Heart left ventricle (tissue), 16 donors: Measurements from ENCODE around the gene CIDEC. TPM values are rescaled to one million over a fixed set of nuclear protein-coding genes. Genes with fewer than 3 reads are reported as not detected.
"Not testable (repeated sequence)": the region's sequence is repeated elsewhere in the genome, so short reads cannot be mapped to it uniquely, and the experiment has no call there.

Experiments
- ATAC-seq, 4 donors: fragments of 200-7000 bp; cut with Tn5 transposase; one replicate each; pipeline ENCODE4 v1.9.1; 2020 to 2022; ENCODE audit warnings: moderate library complexity in 4 of 4, mild to moderate bottlenecking in 3 of 4, moderate number of reproducible peaks in 1 of 4
- DNase-seq, 5 donors: peaks; one replicate each; pipeline ENCODE4 v3.0.0-alpha.2; 2020
- H3K27ac ChIP-seq, 12 donors: fragments of 200-600 bp; sonication (generic) in 4 of 12; one replicate each; pipeline versions ENCODE4 v1.5.0 to v1.8.0; 2016 to 2022; ENCODE audit warnings: mild to moderate bottlenecking in 2 of 12
- H3K27me3 ChIP-seq, 9 donors: fragments of 200-600 bp; sonication (generic) in 2 of 9; one replicate each; pipeline versions ENCODE4 v1.5.1 to v1.8.0; 2016 to 2022; ENCODE audit warnings: mild to moderate bottlenecking in 3 of 9
- H3K36me3 ChIP-seq, 9 donors: fragments of 200-600 bp; sonication (generic) in 2 of 9; one replicate each; pipeline versions ENCODE4 v1.5.0 to v1.8.0; 2018 to 2022; ENCODE audit warnings: mild to moderate bottlenecking in 2 of 9
- H3K4me1 ChIP-seq, 12 donors: fragments of 200-600 bp; sonication (generic) in 4 of 12; one replicate each; pipeline versions ENCODE4 v1.5.0 to v1.8.0; 2016 to 2022; ENCODE audit warnings: mild to moderate bottlenecking in 3 of 12
- H3K4me3 ChIP-seq, 12 donors: fragments of 200-600 bp; sonication (generic) in 4 of 12; one replicate each; pipeline versions ENCODE4 v1.5.0 to v1.8.0; 2017 to 2022; ENCODE audit warnings: mild to moderate bottlenecking in 9 of 12, moderate library complexity in 4 of 12
- H3K9me3 ChIP-seq, 12 donors: fragments of 200-600 bp; sonication (generic) in 4 of 12; one replicate each; pipeline versions ENCODE4 v1.5.0 to v1.8.0; 2016 to 2022; ENCODE audit warnings: mild to moderate bottlenecking in 1 of 12
- POLR2A ChIP-seq, 2 donors: fragments of 450-650 bp; IDR thresholded peaks; one replicate each; pipeline ENCODE4 v1.6.1; 2017; ENCODE audit warnings: antibody characterized with exemption in 2 of 2, mild to moderate bottlenecking in 2 of 2, moderate library complexity in 2 of 2
- WGBS, 4 donors: extraction: QIAGEN DNeasy Blood & Tissue Kit in 2 of 4; methylation state at CpG; one replicate each; pipeline versions ENCODE4 v1.1.5 to v1.1.7; 2013 to 2018; 5-methylcytosine and 5-hydroxymethylcytosine counted together
- intact Hi-C, 10 donors: fragments of 100-400 bp; cut with DNase I; formaldehyde crosslinking; loops; one replicate each; pipeline versions ENCODE4 v1.11.1 to v1.14.2; 2022
- polyA plus RNA-seq, 2 donors: library from polyadenylated mRNA; stranded (reverse); fragments of 200-250 nt; gene quantifications; one replicate each; pipeline ENCODE4 v1.2.3, GENCODE V29; 2013
- total RNA-seq, 9 donors: library from RNA; depleted of rRNA in 2 of 9; stranded (reverse); fragments of >200 nt in 2 of 9; fragmentation: NEBNext Ultra II Directional in 3 of 9; extraction: Animal tissue kit (Norgen Biotek cat#: 25700) in 3 of 9; gene quantifications; one replicate each; pipeline versions ENCODE4 v1.1.0 to v1.2.4, GENCODE V29; 2016 to 2023
- TF ChIP-seq, protein P1 (sequence below), 12 donors: fragments of 200-600 bp; sonication (generic) in 4 of 12; IDR thresholded peaks; one replicate each; pipeline versions ENCODE4 v1.5.0 to v1.8.0; 2018 to 2022; ENCODE audit warnings: antibody characterized with exemption in 12 of 12, mild to moderate bottlenecking in 5 of 12
- donor health status: ischemic (EF 13 %, LVEDD 7.1; RV severe dilation, severe dysfunction).
- donor health status: healthy with polysubstance abuse.
- donor health status: DM: no; HTN: yes; CAD: no.
- donor health status: DM: no; HTN: no; CAD: no.
- donor health status: ischemic (EF 25% LVEDD 6.9; RV normal size, moderate dysfunction).
- donor health status: ischemic (EF 25% LVEDD 5.7; RV mildly dilated, moderate dysfunction).
- donor health status: healthy.
- donor health status: DM: yes; HTN: yes; CAD: no.
- donor health status: ischemic (EF 35%, LVEDD 5.7; RV mildly dilated, moderate dysfunction).
- donor health status: nonischemic (EF 11% LVEDD 7.7; RV severe dilation, severe dysfunction).
- donor health status: DM: yes; HTN: yes; CAD: no.
- donor health status: PGD.
- donor health status: ischemic (EF 29% LVEDD 5.4; RV normal size, mild dysfunction).
- donor health status: nonischemic (EF 23%, LVEDD 6.1; RV moderate dilation, normal function).

The CIDEC gene
- total and polyA plus RNA-seq, 11 donors: 0.72 to 59.0 (median 4.0) TPM; not detected in 2

DNA sequence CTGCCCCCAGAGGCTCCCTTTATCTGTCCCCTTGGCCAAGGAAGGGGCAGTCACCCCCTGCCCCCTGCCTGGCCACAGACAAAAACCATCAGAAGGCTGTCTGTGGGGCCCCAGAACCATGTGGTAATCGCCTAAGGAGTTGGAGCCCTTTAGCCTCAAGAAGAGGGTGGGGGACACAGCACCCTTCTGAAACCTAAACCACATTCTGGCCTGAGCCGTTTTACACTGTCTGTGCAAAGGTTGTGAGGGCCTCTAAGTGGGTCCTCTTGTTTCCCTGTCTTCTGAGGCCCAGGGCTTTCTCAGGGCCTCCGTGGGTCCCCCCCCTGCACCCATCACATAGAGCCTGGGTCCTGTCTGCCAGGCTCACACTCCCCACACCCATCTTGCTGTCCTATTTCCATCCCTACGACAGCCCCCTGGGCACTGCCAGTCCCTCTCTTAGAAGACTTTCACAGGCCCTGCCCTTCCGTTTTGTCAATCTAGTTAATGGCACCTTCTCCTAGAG is 18.4 kb downstream of the CIDEC start:
- WGBS, 4 donors: 90 to 95% (median 94%) methylated on average over 5 of the region's 5 CpGs
- Histone ChIP-seq H3K27ac (peak overlapping the region in 1 of 12 donors; percentile 87), H3K9me3 (no peaks in the 10 kb centered on the region), H3K4me3 (no peak overlapping the region), H3K4me1 (peaks cover 0 to 21% (median 9%) of the 10 kb centered on the region in 12 donors), H3K36me3 (no peaks in the 10 kb centered on the region), H3K27me3 (no peaks in the 10 kb centered on the region)
- DNase-seq: no peak
- intact Hi-C loops: no loop called here
- no peak for ATAC-seq
- no peak for TF ChIP-seq POLR2A (IDR thresholded peaks at IDR 0.05)
- TF ChIP-seq, protein P1, sequence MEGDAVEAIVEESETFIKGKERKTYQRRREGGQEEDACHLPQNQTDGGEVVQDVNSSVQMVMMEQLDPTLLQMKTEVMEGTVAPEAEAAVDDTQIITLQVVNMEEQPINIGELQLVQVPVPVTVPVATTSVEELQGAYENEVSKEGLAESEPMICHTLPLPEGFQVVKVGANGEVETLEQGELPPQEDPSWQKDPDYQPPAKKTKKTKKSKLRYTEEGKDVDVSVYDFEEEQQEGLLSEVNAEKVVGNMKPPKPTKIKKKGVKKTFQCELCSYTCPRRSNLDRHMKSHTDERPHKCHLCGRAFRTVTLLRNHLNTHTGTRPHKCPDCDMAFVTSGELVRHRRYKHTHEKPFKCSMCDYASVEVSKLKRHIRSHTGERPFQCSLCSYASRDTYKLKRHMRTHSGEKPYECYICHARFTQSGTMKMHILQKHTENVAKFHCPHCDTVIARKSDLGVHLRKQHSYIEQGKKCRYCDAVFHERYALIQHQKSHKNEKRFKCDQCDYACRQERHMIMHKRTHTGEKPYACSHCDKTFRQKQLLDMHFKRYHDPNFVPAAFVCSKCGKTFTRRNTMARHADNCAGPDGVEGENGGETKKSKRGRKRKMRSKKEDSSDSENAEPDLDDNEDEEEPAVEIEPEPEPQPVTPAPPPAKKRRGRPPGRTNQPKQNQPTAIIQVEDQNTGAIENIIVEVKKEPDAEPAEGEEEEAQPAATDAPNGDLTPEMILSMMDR (IDR thresholded peaks at IDR 0.05): no peak

DNA sequence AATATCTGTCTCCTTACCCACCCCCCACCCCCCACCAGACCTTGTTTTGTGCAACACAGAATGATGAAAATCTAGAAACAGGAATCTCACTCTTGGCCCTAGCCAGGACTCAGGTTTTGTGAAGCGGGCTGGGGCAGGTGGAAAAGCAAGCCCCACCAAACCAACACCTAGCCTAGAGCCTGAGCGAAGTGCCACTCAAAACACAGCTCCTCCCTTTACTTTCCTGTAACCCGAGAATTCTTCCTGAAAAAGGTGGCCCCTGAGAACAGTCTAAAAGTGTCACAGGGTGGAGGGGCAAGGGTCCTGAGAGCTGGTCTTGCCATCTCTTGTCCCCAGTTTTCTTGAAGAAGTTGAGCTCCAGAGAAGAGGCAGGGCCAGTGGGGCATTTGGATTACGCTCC is 18.9 kb downstream of the CIDEC start:
- 90 to 99% (median 94%) methylated on average over 4 of the region's 4 CpGs for WGBS, 4 donors

DNA sequence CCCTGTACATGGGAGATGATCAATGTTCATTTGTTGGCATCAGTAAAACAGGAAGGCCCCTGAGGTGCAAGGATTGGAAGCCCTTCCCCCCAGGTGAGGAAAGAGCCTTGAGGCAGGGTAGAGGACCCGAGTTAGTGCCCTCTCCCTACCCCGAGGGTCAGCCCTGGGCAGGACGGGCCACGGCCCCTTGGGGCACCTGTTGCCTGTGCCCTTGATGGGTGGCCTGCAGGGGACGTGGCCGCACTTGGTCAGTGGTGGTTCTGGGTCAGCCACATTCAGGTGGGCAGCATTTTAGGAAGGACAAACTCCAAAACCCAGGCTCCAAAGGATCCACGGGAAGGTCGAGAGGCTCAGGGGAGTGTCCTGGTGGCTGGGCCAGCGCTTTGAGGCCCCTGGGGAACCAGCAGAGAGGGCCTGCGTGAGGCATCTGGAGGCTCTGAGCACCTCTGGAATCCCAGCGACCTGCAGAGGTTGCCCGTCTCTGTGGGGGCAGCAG is 20.5 kb downstream of the CIDEC start:
- intact Hi-C loops: no loop called here
- 84 to 92% (median 87%) methylated on average over 10 to 12 of the region's 12 CpGs for WGBS, 4 donors

More for the DNA sequence above, 18.9 kb downstream of the CIDEC start:
- H3K4me1 ChIP-seq: peaks cover 0 to 21% (median 9%) of the 10 kb centered on the region in 12 donors
- H3K36me3 ChIP-seq: no peaks in the 10 kb centered on the region
- no peaks in the 10 kb centered on the region for H3K27me3 ChIP-seq
- H3K27ac ChIP-seq: no peak overlapping the region
- H3K9me3 ChIP-seq: no peaks in the 10 kb centered on the region
- no peak for DNase-seq
- no peak for ATAC-seq
- no peak overlapping the region for H3K4me3 ChIP-seq
- TF ChIP-seq, protein P1 (IDR thresholded peaks at IDR 0.05): no peak
- no peak for TF ChIP-seq POLR2A (IDR thresholded peaks at IDR 0.05)
- intact Hi-C loops: no loop called here

DNA sequence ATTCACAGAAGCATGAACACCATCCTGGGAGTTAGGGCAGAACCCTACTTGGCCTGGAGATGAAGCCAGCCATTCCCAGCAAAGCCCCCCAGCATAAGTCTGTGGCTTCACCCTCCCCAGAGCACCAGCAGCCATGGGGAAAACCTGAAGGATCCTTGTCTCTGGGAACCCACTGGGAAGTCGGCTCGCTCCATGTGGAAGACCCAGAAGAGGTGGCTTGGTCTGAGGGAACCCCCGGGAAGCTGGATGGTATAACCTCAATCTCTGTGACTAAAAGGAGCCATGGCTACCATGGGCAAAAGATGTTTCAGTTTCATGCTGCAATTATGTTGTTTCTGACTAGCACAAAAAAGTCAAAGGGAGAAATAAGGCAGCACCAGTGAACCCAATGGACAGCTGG is 24.5 kb downstream of the CIDEC start:
- intact Hi-C loops: no loop called here
- no peaks in the 10 kb centered on the region for H3K36me3 ChIP-seq
- ATAC-seq (no peak), DNase-seq (no peak)
- H3K4me1 ChIP-seq: no peaks in the 10 kb centered on the region
- no peaks in the 10 kb centered on the region for H3K9me3 ChIP-seq
- H3K27me3 ChIP-seq: no peaks in the 10 kb centered on the region
- no peak overlapping the region for H3K27ac ChIP-seq
- H3K4me3 ChIP-seq: no peak overlapping the region
- WGBS, 4 donors: 95 to 100% (median 97%) methylated on average over 3 of the region's 3 CpGs
- TF ChIP-seq, protein P1 (IDR thresholded peaks at IDR 0.05): no peak

More for the DNA sequence above, 20.5 kb downstream of the CIDEC start:
- no peak for DNase-seq
- ATAC-seq: no peak
- Histone ChIP-seq H3K4me1 (peaks cover 0 to 18% (median 7%) of the 10 kb centered on the region in 12 donors), H3K9me3 (no peaks in the 10 kb centered on the region), H3K27ac (no peak overlapping the region), H3K4me3 (no peak overlapping the region), H3K36me3 (no peaks in the 10 kb centered on the region), H3K27me3 (no peaks in the 10 kb centered on the region)
- no peak for TF ChIP-seq POLR2A (IDR thresholded peaks at IDR 0.05)
- TF ChIP-seq, protein P1 (IDR thresholded peaks at IDR 0.05): no peak

DNA sequence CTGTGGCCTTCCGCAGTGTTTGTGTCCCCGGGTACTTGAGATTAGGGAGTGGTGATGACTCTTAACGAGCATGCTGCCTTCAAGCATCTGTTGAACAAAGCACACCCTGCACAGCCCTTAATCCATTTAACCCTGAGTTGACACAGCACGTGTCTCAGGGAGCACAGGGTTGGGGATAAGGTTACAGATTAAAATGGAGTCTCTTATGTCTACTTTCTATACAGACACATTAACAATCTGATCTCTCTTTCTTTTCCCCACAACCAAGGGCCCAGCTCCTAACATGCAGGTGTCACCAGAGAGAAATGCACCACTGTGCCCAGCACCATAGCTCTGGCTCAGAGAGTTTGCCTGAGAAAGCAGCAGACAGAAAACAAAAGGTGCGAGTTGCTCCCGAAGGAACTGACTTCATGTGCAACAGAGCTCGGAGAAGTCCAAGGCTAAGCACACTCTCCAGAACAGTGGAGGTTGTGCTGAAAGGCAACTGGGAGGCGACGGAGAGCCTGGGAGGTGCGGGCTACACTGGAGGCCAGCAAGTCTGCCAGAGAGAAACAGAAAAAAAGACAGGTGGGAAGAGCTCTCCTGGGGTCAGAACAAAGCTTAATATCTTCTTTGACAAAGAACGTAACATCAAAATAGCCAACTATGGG is 25.6 kb downstream of the CIDEC start:
- ATAC-seq, DNase-seq, H3K4me3 ChIP-seq, H3K36me3 ChIP-seq, H3K4me1 ChIP-seq, H3K27me3 ChIP-seq, H3K27ac ChIP-seq, H3K9me3 ChIP-seq: not testable (repeated sequence)
- WGBS, 4 donors: 70 to 76% (median 73%) methylated on average over 9 to 11 of the region's 11 CpGs
- intact Hi-C loops: loop anchor here in 1 of 10 donors (5.0 kb wide), 1 partner anchor 58 kb away; no protein-coding TSS in a partner anchor
